ENCODE results near the gene ZNF77.

The ZNF77 gene

DNA sequence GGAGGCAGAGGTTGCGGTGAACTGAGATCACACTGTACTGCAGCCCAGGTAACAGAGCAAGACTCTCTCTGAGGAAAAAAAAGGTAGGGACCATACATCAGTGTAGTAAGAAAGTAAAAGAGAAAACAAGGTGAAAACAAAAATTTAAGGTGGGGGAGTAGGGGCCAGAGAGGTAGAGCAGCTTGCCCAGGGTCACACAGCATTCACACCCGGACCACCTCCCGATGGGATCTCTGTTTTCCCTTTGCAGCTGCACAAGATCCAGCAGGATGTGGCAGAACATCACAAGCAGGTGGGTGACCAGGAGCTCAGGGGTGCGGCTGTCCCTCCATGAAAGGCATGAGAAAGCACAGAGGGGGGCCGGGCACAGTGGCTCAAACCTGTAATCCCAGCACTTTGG lies 37.1 kb upstream of the ZNF77 start:
- Histone ChIP-seq H3K4me3 (ENCODE audit: low read depth, low read length) (no peak overlapping the region), H4K8ac (ENCODE audit: low read depth, low read length) (no peak overlapping the region), H3K14ac (ENCODE audit: low read length) (no peak overlapping the region), H3K4ac (ENCODE audit: low read depth, low read length) (no peak overlapping the region), H4K12ac (ENCODE audit: low read depth, low read length) (no peak overlapping the region), H3K23ac (ENCODE audit: low read length) (no peak overlapping the region), H2AFZ (ENCODE audit: insufficient read depth, low read length, poor library complexity) (no peak overlapping the region), H2BK120ac (ENCODE audit: insufficient read depth, low read length, poor library complexity) (no peak overlapping the region), H2BK5ac (ENCODE audit: low read depth, low read length, poor library complexity) (no peak overlapping the region), H3K27ac (ENCODE audit: low read depth, low read length) (no peak overlapping the region), H3K9ac (ENCODE audit: low read length) (no peak overlapping the region), H3K9me3 (ENCODE audit: insufficient read depth, low read depth, low read length) (no peaks in the 10 kb centered on the region), H3K18ac (ENCODE audit: low read length) (no peak overlapping the region), H3K79me2 (ENCODE audit: control insufficient read depth, insufficient read depth, low read length, poor library complexity) (no peaks in the 10 kb centered on the region), H4K91ac (ENCODE audit: low read depth, low read length) (no peak overlapping the region), H2BK12ac (ENCODE audit: low read length) (no peak overlapping the region), H3K36me3 (ENCODE audit: control insufficient read depth in 1 of 2, insufficient read depth in 2 of 2, low read length in 2 of 2) (no peaks in the 10 kb centered on the region), H3K4me2 (ENCODE audit: low read length) (no peak overlapping the region), H3K27me3 (ENCODE audit: insufficient read depth, low read length) (peaks cover 9% of the 10 kb centered on the region), H3K4me1 (ENCODE audit: control insufficient read depth in 1 of 2, insufficient read depth in 2 of 2, low read length in 2 of 2) (peaks cover 6 to 10% of the 10 kb centered on the region in 2 experiments), H2AK5ac (ENCODE audit: low read length) (no peak overlapping the region), H3K79me1 (ENCODE audit: low read length) (no peaks in the 10 kb centered on the region)
- no CpG with 5 or more reads among the region's 5 CpGs for WGBS (ENCODE audit: extremely low coverage, insufficient coverage, insufficient read length)
- DNase-seq: no peak

DNA sequence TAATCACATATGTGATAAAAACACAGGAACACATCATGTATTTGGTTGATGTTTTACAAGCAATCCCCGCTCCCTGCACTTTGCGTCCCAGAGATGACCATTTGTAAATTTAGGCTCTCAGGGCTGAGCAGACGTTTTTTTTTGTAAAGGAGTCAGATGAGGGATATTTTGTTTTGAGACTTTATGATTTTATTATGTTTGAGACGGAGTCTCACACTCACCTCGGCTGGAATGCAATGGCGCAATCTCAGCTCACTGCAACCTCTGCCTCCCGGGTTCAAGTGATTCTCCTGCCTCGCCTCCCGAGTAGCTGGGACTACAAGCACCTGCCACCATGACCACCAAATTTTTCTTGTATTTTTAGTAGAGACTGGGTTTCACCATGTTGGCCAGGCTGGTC lies 34.0 kb upstream of the ZNF77 start:
- H3K36me3 ChIP-seq (ENCODE audit: control insufficient read depth in 1 of 2, insufficient read depth in 2 of 2, low read length in 2 of 2): no peaks in the 10 kb centered on the region
- H3K79me1 ChIP-seq (ENCODE audit: low read length): no peaks in the 10 kb centered on the region
- no peak overlapping the region for H2BK5ac ChIP-seq (ENCODE audit: low read depth, low read length, poor library complexity)
- H3K14ac ChIP-seq (ENCODE audit: low read length): no peak overlapping the region
- no peak overlapping the region for H2AK5ac ChIP-seq (ENCODE audit: low read length)
- H3K18ac ChIP-seq (ENCODE audit: low read length): no peak overlapping the region
- no peak overlapping the region for H3K4me3 ChIP-seq (ENCODE audit: low read depth, low read length)
- no peak overlapping the region for H3K23ac ChIP-seq (ENCODE audit: low read length)
- H4K91ac ChIP-seq (ENCODE audit: low read depth, low read length): no peak overlapping the region
- H3K4me2 ChIP-seq (ENCODE audit: low read length): no peak overlapping the region
- peaks cover 13% of the 10 kb centered on the region for H3K27me3 ChIP-seq (ENCODE audit: insufficient read depth, low read length)
- no peak overlapping the region for H4K12ac ChIP-seq (ENCODE audit: low read depth, low read length)
- H3K4ac ChIP-seq (ENCODE audit: low read depth, low read length): no peak overlapping the region
- H2BK120ac ChIP-seq (ENCODE audit: insufficient read depth, low read length, poor library complexity): no peak overlapping the region
- H2AFZ ChIP-seq (ENCODE audit: insufficient read depth, low read length, poor library complexity): no peak overlapping the region
- H3K9ac ChIP-seq (ENCODE audit: low read length): no peak overlapping the region
- no peaks in the 10 kb centered on the region for H3K9me3 ChIP-seq (ENCODE audit: insufficient read depth, low read depth, low read length)
- no peak overlapping the region for H3K27ac ChIP-seq (ENCODE audit: low read depth, low read length)
- H2BK12ac ChIP-seq (ENCODE audit: low read length): no peak overlapping the region
- no peak overlapping the region for H4K8ac ChIP-seq (ENCODE audit: low read depth, low read length)
- no peaks in the 10 kb centered on the region for H3K79me2 ChIP-seq (ENCODE audit: control insufficient read depth, insufficient read depth, low read length, poor library complexity)
- peak in 1 of 2 donors; percentile 60 for DNase-seq
- peaks cover 8% of the 10 kb centered on the region in 2 experiments for H3K4me1 ChIP-seq (ENCODE audit: control insufficient read depth in 1 of 2, insufficient read depth in 2 of 2, low read length in 2 of 2)
- WGBS (ENCODE audit: extremely low coverage, insufficient coverage, insufficient read length): no CpG with 5 or more reads among the region's 9 CpGs

DNA sequence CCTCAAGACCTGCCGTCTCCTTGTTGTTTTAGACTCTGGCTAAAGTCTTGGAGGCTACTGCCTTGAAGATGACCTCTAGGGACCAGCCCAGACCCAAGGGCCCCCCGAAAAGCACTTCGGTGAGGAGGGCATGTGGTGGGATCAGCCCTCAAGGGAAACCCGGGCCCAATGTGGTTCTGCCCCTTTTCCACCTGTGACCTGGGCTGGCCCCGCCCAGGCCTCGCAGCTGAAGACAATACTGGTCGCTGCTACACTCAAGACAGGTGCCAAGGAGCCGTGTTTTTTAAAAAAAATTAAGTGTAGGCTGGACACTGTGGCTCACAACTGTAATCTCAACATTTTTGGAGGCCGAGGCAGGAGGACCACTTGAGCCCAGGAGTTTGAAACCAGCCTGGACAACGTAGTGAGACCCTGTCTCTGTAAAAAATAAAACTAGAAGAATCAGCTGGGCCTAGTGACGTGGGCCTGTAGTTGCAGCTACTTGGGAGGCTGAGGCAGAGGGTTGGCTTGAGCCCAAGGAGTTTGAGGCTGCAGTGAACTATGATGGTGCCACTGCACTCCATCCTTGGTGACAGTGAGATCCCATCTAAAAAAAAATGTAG lies 33.5 kb upstream of the ZNF77 start:
- no peak overlapping the region for H4K12ac ChIP-seq (ENCODE audit: low read depth, low read length)
- peak in 1 of 2 donors; percentile 47 for DNase-seq
- H3K27ac ChIP-seq (ENCODE audit: low read depth, low read length): no peak overlapping the region

DNA sequence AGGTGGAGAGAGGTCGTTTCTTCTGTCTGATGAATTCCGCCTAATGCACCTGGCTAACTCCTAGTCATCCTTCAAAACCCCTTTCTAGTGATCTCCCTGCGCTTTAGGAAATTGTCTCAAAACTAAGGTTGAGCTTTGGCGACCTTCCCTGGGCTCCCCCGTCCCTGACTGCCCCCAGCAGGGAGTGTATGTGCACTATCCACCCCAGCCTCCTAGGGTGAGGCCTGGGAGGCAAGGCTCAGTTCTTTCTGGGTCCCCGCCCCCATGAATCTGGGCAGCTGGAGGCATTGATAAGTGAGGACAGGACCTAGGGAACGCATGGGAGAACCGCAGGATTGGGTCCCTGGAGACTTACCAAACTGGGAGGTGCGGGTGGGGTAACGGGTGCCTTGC lies 33.0 kb upstream of the ZNF77 start:
- H2AK5ac ChIP-seq (ENCODE audit: low read length): no peak overlapping the region
- H3K4ac ChIP-seq (ENCODE audit: low read depth, low read length): no peak overlapping the region
- no peak overlapping the region for H3K14ac ChIP-seq (ENCODE audit: low read length)
- no peak overlapping the region for H2BK12ac ChIP-seq (ENCODE audit: low read length)
- no peak overlapping the region for H2BK120ac ChIP-seq (ENCODE audit: insufficient read depth, low read length, poor library complexity)
- H3K27ac ChIP-seq (ENCODE audit: low read depth, low read length): no peak overlapping the region
- peaks cover 3 to 7% of the 10 kb centered on the region in 2 experiments for H3K4me1 ChIP-seq (ENCODE audit: control insufficient read depth in 1 of 2, insufficient read depth in 2 of 2, low read length in 2 of 2)
- peak in 1 of 2 donors; percentile 19 for DNase-seq
- H4K12ac ChIP-seq (ENCODE audit: low read depth, low read length): no peak overlapping the region
- no CpG with 5 or more reads among the region's 10 CpGs for WGBS (ENCODE audit: extremely low coverage, insufficient coverage, insufficient read length)
- peak overlapping the region; percentile 4 for H4K8ac ChIP-seq (ENCODE audit: low read depth, low read length)
- H3K79me1 ChIP-seq (ENCODE audit: low read length): no peaks in the 10 kb centered on the region
- H2AFZ ChIP-seq (ENCODE audit: insufficient read depth, low read length, poor library complexity): no peak overlapping the region
- no peak overlapping the region for H3K9ac ChIP-seq (ENCODE audit: low read length)
- no peaks in the 10 kb centered on the region for H3K36me3 ChIP-seq (ENCODE audit: control insufficient read depth in 1 of 2, insufficient read depth in 2 of 2, low read length in 2 of 2)
- H4K91ac ChIP-seq (ENCODE audit: low read depth, low read length): no peak overlapping the region
- no peaks in the 10 kb centered on the region for H3K79me2 ChIP-seq (ENCODE audit: control insufficient read depth, insufficient read depth, low read length, poor library complexity)
- H3K27me3 ChIP-seq (ENCODE audit: insufficient read depth, low read length): peaks cover 8% of the 10 kb centered on the region
- H3K18ac ChIP-seq (ENCODE audit: low read length): no peak overlapping the region
- H3K4me2 ChIP-seq (ENCODE audit: low read length): peak overlapping the region; percentile 56
- H2BK5ac ChIP-seq (ENCODE audit: low read depth, low read length, poor library complexity): no peak overlapping the region
- no peak overlapping the region for H3K4me3 ChIP-seq (ENCODE audit: low read depth, low read length)
- no peak overlapping the region for H3K23ac ChIP-seq (ENCODE audit: low read length)
- H3K9me3 ChIP-seq (ENCODE audit: insufficient read depth, low read depth, low read length): no peaks in the 10 kb centered on the region

More for the DNA sequence above, 33.5 kb upstream of the ZNF77 start:
- Histone ChIP-seq H3K4me3 (ENCODE audit: low read depth, low read length) (no peak overlapping the region), H4K91ac (ENCODE audit: low read depth, low read length) (no peak overlapping the region), H3K4me2 (ENCODE audit: low read length) (no peak overlapping the region), H2AK5ac (ENCODE audit: low read length) (no peak overlapping the region), H2BK12ac (ENCODE audit: low read length) (no peak overlapping the region), H3K27me3 (ENCODE audit: insufficient read depth, low read length) (peaks cover 10% of the 10 kb centered on the region), H3K4ac (ENCODE audit: low read depth, low read length) (no peak overlapping the region), H3K18ac (ENCODE audit: low read length) (no peak overlapping the region), H3K14ac (ENCODE audit: low read length) (no peak overlapping the region), H3K9ac (ENCODE audit: low read length) (no peak overlapping the region), H3K23ac (ENCODE audit: low read length) (no peak overlapping the region), H2BK5ac (ENCODE audit: low read depth, low read length, poor library complexity) (no peak overlapping the region), H2AFZ (ENCODE audit: insufficient read depth, low read length, poor library complexity) (no peak overlapping the region), H3K79me1 (ENCODE audit: low read length) (no peaks in the 10 kb centered on the region), H3K9me3 (ENCODE audit: insufficient read depth, low read depth, low read length) (no peaks in the 10 kb centered on the region), H2BK120ac (ENCODE audit: insufficient read depth, low read length, poor library complexity) (no peak overlapping the region), H3K4me1 (ENCODE audit: control insufficient read depth in 1 of 2, insufficient read depth in 2 of 2, low read length in 2 of 2) (peaks cover 3 to 7% of the 10 kb centered on the region in 2 experiments), H3K36me3 (ENCODE audit: control insufficient read depth in 1 of 2, insufficient read depth in 2 of 2, low read length in 2 of 2) (no peaks in the 10 kb centered on the region), H4K8ac (ENCODE audit: low read depth, low read length) (no peak overlapping the region), H3K79me2 (ENCODE audit: control insufficient read depth, insufficient read depth, low read length, poor library complexity) (no peaks in the 10 kb centered on the region)
- no CpG with 5 or more reads among the region's 11 CpGs for WGBS (ENCODE audit: extremely low coverage, insufficient coverage, insufficient read length)
